ENCODE data around the gene LEP.

DNA sequence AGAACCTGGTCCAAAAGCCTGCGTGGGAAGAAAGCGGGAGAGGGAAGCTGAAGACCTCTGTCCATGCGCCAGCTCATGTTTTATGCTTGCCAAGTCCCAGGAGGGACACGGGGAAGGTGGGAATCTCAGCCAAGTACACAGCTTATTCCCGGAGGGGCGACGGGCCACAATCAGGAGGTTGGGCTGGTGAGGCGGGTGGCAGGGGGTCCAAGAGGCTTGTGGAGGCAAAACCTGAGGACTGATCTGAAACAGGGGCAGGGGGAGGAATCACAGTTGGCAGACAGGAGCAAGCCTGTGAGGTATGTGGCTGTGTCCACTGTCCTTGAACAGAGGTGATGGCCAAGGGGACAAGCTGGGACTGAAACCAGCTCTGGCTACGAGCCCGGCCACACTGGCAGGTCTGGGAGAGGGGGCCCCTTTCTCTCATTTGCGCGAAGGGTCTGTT lies 38.0 kb upstream of the LEP start:
- TF ChIP-seq, protein P1, sequence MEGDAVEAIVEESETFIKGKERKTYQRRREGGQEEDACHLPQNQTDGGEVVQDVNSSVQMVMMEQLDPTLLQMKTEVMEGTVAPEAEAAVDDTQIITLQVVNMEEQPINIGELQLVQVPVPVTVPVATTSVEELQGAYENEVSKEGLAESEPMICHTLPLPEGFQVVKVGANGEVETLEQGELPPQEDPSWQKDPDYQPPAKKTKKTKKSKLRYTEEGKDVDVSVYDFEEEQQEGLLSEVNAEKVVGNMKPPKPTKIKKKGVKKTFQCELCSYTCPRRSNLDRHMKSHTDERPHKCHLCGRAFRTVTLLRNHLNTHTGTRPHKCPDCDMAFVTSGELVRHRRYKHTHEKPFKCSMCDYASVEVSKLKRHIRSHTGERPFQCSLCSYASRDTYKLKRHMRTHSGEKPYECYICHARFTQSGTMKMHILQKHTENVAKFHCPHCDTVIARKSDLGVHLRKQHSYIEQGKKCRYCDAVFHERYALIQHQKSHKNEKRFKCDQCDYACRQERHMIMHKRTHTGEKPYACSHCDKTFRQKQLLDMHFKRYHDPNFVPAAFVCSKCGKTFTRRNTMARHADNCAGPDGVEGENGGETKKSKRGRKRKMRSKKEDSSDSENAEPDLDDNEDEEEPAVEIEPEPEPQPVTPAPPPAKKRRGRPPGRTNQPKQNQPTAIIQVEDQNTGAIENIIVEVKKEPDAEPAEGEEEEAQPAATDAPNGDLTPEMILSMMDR (IDR thresholded peaks at IDR 0.05), result no peak
- TF ChIP-seq POLR2AphosphoS5 (IDR thresholded peaks at IDR 0.05) (no peak), POLR2A (IDR thresholded peaks at IDR 0.05) (no peak), EP300 (IDR thresholded peaks at IDR 0.05) (no peak)
